Measurements from ENCODE around the gene GABRG3. TPM values are rescaled to one million over a fixed set of nuclear protein-coding genes. Genes with fewer than 3 reads are reported as not detected.

Gene GABRG3
- total and polyA plus RNA-seq, 3 experiments from 2014 or later, result not detected

DNA sequence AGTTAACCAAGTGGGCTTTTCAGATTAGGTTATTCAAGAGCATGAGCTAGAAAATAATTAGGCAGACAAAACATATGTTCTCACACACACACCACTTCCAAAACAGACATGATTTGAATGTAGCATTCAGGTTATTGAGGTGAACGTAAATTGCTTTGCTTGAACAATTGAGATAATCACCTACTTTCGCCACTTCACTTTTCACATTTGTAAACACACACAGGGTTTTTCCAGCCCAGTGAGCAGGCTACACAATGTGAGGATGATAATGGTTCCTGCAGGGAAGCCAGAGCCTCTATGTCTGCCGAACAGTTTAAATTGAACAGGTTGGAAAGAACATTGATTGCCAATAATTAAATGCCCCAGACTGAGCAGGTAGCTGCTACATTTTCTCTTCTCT lies 567.3 kb downstream of the GABRG3 start:
- H3K27ac Mint-ChIP-seq, result no peak overlapping the region
- H3K27me3 Mint-ChIP-seq, result peaks cover 0 to 2% of the 10 kb centered on the region in 2 donors
- ChIA-PET CTCF (no interaction called here), POLR2A (no interaction called here)
- Histone ChIP-seq H3K4me1 (ENCODE audit: insufficient read depth, low read length) (no peaks in the 10 kb centered on the region), H3K36me3 (ENCODE audit: insufficient read depth, low read length) (no peaks in the 10 kb centered on the region), H3K9me3 (ENCODE audit: low read length) (no peaks in the 10 kb centered on the region), H3K27me3 (ENCODE audit: insufficient read depth, low read length, poor library complexity, severe bottlenecking) (no peaks in the 10 kb centered on the region), H3K27ac (ENCODE audit: low read depth, low read length) (no peak overlapping the region), H3K4me3 (ENCODE audit: low read length) (no peak overlapping the region)
- H3K4me3 Mint-ChIP-seq, result no peak overlapping the region
- no peaks in the 10 kb centered on the region for H3K4me1 Mint-ChIP-seq
- no peaks in the 10 kb centered on the region for H3K36me3 Mint-ChIP-seq
- DNase-seq, result no peak
- peaks cover 4 to 22% (median 15%) of the 10 kb centered on the region in 5 donors for H3K9me3 Mint-ChIP-seq

GRCh38 chr15:27541581-27541980 lies 570.6 kb downstream of the GABRG3 start:
- ChIA-PET POLR2A (no interaction called here), CTCF (no interaction called here)
- DNase-seq, result no peak
- no peak overlapping the region for H3K27ac ChIP-seq (ENCODE audit: low read depth, low read length)
- no peaks in the 10 kb centered on the region for H3K27me3 Mint-ChIP-seq
- no peaks in the 10 kb centered on the region for H3K36me3 ChIP-seq (ENCODE audit: insufficient read depth, low read length)
- H3K4me1 Mint-ChIP-seq, result no peaks in the 10 kb centered on the region
- H3K4me3 ChIP-seq (ENCODE audit: low read length), result no peak overlapping the region
- H3K27me3 ChIP-seq (ENCODE audit: insufficient read depth, low read length, poor library complexity, severe bottlenecking), result no peaks in the 10 kb centered on the region
- no peaks in the 10 kb centered on the region for H3K4me1 ChIP-seq (ENCODE audit: insufficient read depth, low read length)
- H3K4me3 Mint-ChIP-seq, result no peak overlapping the region
- H3K36me3 Mint-ChIP-seq, result no peaks in the 10 kb centered on the region
- H3K27ac Mint-ChIP-seq, result no peak overlapping the region
- no peaks in the 10 kb centered on the region for H3K9me3 ChIP-seq (ENCODE audit: low read length)
- peaks cover 6 to 26% (median 20%) of the 10 kb centered on the region in 5 donors for H3K9me3 Mint-ChIP-seq

GRCh38 chr15:27545494-27546255 lies 574.7 kb downstream of the GABRG3 start:
- H3K4me1 ChIP-seq (ENCODE audit: insufficient read depth, low read length), result no peaks in the 10 kb centered on the region
- CTCF ChIA-PET, result no interaction called here
- Mint-ChIP-seq H3K4me1 (no peaks in the 10 kb centered on the region), H3K36me3 (no peaks in the 10 kb centered on the region), H3K4me3 (no peak overlapping the region), H3K9me3 (peaks cover 7 to 17% (median 13%) of the 10 kb centered on the region in 5 donors), H3K27ac (no peak overlapping the region), H3K27me3 (no peaks in the 10 kb centered on the region)
- H3K36me3 ChIP-seq (ENCODE audit: insufficient read depth, low read length), result no peaks in the 10 kb centered on the region
- POLR2A ChIA-PET, result no interaction called here
- no peak for DNase-seq
- no peak overlapping the region for H3K27ac ChIP-seq (ENCODE audit: low read depth, low read length)
- H3K9me3 ChIP-seq (ENCODE audit: low read length), result no peaks in the 10 kb centered on the region
- no peaks in the 10 kb centered on the region for H3K27me3 ChIP-seq (ENCODE audit: insufficient read depth, low read length, poor library complexity, severe bottlenecking)
- no peak overlapping the region for H3K4me3 ChIP-seq (ENCODE audit: low read length)

DNA sequence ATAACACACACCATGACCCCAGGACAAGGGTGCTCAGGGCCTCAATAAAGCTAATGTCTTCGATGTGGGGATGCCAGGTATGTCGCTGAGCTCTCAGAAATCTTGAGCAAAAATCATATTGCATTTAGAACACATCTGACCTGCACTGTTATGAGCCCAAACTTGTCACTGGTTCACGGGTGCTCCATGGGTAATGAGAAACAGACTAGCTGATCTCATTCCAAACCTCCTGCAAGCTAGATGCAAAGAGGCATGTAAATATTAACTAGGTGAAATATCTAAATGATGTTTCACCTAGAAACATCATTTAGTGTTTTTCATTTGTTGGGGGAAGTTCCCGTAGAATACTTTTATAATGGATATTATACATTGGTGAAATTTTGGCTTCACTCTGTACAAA lies 578.8 kb downstream of the GABRG3 start:
- DNase-seq, result no peak
- Histone ChIP-seq H3K27me3 (ENCODE audit: insufficient read depth, low read length, poor library complexity, severe bottlenecking) (no peaks in the 10 kb centered on the region), H3K9me3 (ENCODE audit: low read length) (no peaks in the 10 kb centered on the region), H3K36me3 (ENCODE audit: insufficient read depth, low read length) (no peaks in the 10 kb centered on the region), H3K4me1 (ENCODE audit: insufficient read depth, low read length) (no peaks in the 10 kb centered on the region), H3K27ac (ENCODE audit: low read depth, low read length) (no peak overlapping the region), H3K4me3 (ENCODE audit: low read length) (no peak overlapping the region)
- Mint-ChIP-seq H3K27me3 (no peaks in the 10 kb centered on the region), H3K9me3 (peaks cover 3 to 10% (median 7%) of the 10 kb centered on the region in 5 donors), H3K27ac (no peak overlapping the region), H3K36me3 (no peaks in the 10 kb centered on the region), H3K4me1 (no peaks in the 10 kb centered on the region), H3K4me3 (no peak overlapping the region)
- ChIA-PET CTCF (no interaction called here), POLR2A (no interaction called here)

DNA sequence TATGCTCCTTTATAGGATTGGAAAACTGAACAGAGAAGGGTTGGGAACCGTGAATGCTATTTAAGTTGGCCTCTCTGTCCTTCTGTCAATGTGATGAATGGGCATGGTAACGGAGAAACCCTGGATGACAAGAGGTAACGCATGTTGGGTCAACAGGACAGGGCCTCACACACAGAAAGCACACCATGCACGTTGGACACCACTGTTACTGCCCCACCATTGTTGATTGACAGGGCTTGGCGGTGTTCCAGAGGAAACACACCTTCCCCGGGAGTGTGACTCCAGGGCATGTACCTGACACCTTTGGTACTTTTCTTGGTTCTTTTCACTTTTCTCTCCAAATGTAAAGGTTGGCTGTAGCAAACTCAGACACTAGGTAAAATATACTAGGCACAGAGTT lies 579.7 kb downstream of the GABRG3 start:
- ChIA-PET CTCF (no interaction called here), POLR2A (no interaction called here)
- H3K27ac Mint-ChIP-seq, result no peak overlapping the region
- Histone ChIP-seq H3K4me3 (ENCODE audit: low read length) (no peak overlapping the region), H3K27me3 (ENCODE audit: insufficient read depth, low read length, poor library complexity, severe bottlenecking) (no peaks in the 10 kb centered on the region), H3K4me1 (ENCODE audit: insufficient read depth, low read length) (no peaks in the 10 kb centered on the region), H3K36me3 (ENCODE audit: insufficient read depth, low read length) (no peaks in the 10 kb centered on the region), H3K27ac (ENCODE audit: low read depth, low read length) (no peak overlapping the region), H3K9me3 (ENCODE audit: low read length) (no peaks in the 10 kb centered on the region)
- H3K9me3 Mint-ChIP-seq, result peaks cover 2 to 10% (median 9%) of the 10 kb centered on the region in 5 donors
- H3K4me1 Mint-ChIP-seq, result no peaks in the 10 kb centered on the region
- H3K27me3 Mint-ChIP-seq, result no peaks in the 10 kb centered on the region
- DNase-seq, result no peak
- no peak overlapping the region for H3K4me3 Mint-ChIP-seq
- H3K36me3 Mint-ChIP-seq, result no peaks in the 10 kb centered on the region

- no peaks in the 10 kb centered on the region for H3K9me3 ChIP-seq (ENCODE audit: low read length)
- Mint-ChIP-seq H3K4me3 (no peak overlapping the region), H3K36me3 (no peaks in the 10 kb centered on the region), H3K27ac (no peak overlapping the region), H3K4me1 (no peaks in the 10 kb centered on the region), H3K27me3 (no peaks in the 10 kb centered on the region), H3K9me3 (peaks cover 5 to 47% (median 17%) of the 10 kb centered on the region in 5 donors)
- no peaks in the 10 kb centered on the region for H3K27me3 ChIP-seq (ENCODE audit: insufficient read depth, low read length, poor library complexity, severe bottlenecking)
- H3K4me3 ChIP-seq (ENCODE audit: low read length), result no peak overlapping the region
- H3K4me1 ChIP-seq (ENCODE audit: insufficient read depth, low read length), result no peaks in the 10 kb centered on the region
- ChIA-PET POLR2A (no interaction called here), CTCF (no interaction called here)
- no peak for DNase-seq
- H3K36me3 ChIP-seq (ENCODE audit: insufficient read depth, low read length), result no peaks in the 10 kb centered on the region
- H3K27ac ChIP-seq (ENCODE audit: low read depth, low read length), result no peak overlapping the region
Observed at GRCh38 chr15:27561816-27562215, 590.8 kb downstream of the GABRG3 start.

DNA sequence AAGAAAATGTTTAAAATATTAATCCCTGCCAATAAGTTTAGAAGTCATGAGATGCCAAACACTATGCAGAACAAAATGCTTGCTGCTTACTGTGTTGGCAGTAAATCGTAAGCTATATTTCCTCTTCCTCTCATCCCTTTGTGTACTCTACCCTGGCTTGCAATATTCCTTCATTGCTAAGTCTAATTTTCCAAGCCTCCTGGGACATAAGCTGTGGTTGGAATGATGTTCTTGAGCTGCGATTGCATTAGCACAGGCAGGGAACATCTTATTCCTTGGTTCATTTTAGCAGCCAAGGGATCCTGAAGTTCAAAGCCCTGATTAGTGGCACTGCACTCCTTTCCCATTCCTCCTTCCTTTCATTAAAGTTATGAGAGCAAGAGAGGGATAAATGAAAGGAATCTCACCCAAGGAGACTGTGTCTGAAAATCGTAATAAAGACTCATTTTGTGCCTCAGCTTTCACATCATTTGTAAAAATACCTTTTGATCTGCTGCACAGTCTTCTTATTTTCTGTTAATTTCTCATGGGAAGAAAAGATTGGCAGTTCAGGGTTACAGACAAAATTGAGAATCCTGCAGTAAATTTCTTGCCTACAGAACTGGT lies 592.9 kb downstream of the GABRG3 start:
- CTCF ChIA-PET, result no interaction called here

DNA sequence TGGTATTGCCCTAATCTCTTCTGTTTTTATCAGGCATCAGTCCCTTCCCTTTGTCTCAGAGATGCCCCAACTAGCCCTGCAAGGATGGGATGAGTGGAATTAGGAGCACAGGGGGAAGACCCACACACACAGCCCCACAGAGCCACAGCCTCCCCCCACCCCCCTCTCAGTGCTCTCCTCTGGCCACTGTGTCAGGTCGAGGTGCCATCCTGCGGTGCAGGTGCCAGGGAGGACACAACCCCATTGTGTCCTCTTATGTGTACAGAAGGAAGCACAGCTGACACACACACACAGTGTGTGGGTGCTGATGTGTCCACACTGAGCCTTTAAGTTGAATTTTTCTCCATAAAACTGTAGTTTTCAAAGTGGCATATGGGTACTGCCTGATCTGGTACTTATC lies 593.7 kb downstream of the GABRG3 start:
- ChIA-PET CTCF (no interaction called here), POLR2A (no interaction called here)
- Mint-ChIP-seq H3K27ac (no peak overlapping the region), H3K9me3 (peaks cover 6 to 27% (median 20%) of the 10 kb centered on the region in 5 donors), H3K36me3 (no peaks in the 10 kb centered on the region), H3K4me3 (no peak overlapping the region), H3K27me3 (no peaks in the 10 kb centered on the region), H3K4me1 (no peaks in the 10 kb centered on the region)
- Histone ChIP-seq H3K27ac (ENCODE audit: low read depth, low read length) (no peak overlapping the region), H3K4me3 (ENCODE audit: low read length) (no peak overlapping the region), H3K36me3 (ENCODE audit: insufficient read depth, low read length) (no peaks in the 10 kb centered on the region), H3K4me1 (ENCODE audit: insufficient read depth, low read length) (no peaks in the 10 kb centered on the region), H3K9me3 (ENCODE audit: low read length) (no peaks in the 10 kb centered on the region), H3K27me3 (ENCODE audit: insufficient read depth, low read length, poor library complexity, severe bottlenecking) (no peaks in the 10 kb centered on the region)
- DNase-seq, result no peak

More for the DNA sequence above, 592.9 kb downstream of the GABRG3 start:
- Mint-ChIP-seq H3K27ac (no peak overlapping the region), H3K9me3 (peaks cover 6 to 35% (median 22%) of the 10 kb centered on the region in 5 donors), H3K4me3 (no peak overlapping the region), H3K36me3 (no peaks in the 10 kb centered on the region), H3K4me1 (no peaks in the 10 kb centered on the region), H3K27me3 (no peaks in the 10 kb centered on the region)
- Histone ChIP-seq H3K27ac (ENCODE audit: low read depth, low read length) (no peak overlapping the region), H3K27me3 (ENCODE audit: insufficient read depth, low read length, poor library complexity, severe bottlenecking) (no peaks in the 10 kb centered on the region), H3K9me3 (ENCODE audit: low read length) (no peaks in the 10 kb centered on the region), H3K36me3 (ENCODE audit: insufficient read depth, low read length) (no peaks in the 10 kb centered on the region), H3K4me3 (ENCODE audit: low read length) (no peak overlapping the region), H3K4me1 (ENCODE audit: insufficient read depth, low read length) (no peaks in the 10 kb centered on the region)
- DNase-seq, result no peak
- POLR2A ChIA-PET, result no interaction called here

Data from CD8-positive, alpha-beta memory T cell (primary cell).